CD4-positive, alpha-beta memory T cell (primary cell): Measurements from ENCODE around the gene RAP1A. TPM values are rescaled to one million over a fixed set of nuclear protein-coding genes. Genes with fewer than 3 reads are reported as not detected.

Experiments used
- CTCF ChIA-PET: fragments of 350-600 bp; sonication (Branson Sonifier 250); formaldehyde crosslinking; loops from one replicate; lab custom pipeline; 2021; ENCODE audit warnings: inconsistent platforms; ENCODE audit not compliant: partially characterized antibody; lab: Charles Lee
- POLR2A ChIA-PET: fragments of 350-600 bp; sonication (Branson Sonifier 250); formaldehyde crosslinking; loops from one replicate; lab custom pipeline; 2021; ENCODE audit not compliant: partially characterized antibody; lab: Charles Lee
- DNase-seq, 5 donors: peaks; one replicate each; pipeline versions ENCODE4 v3.0.0 to v3.0.0-alpha.2; 2020 to 2022; ENCODE audit warnings: mixed read lengths in 1 of 5
- H3K27ac ChIP-seq: one replicate; pipeline ENCODE4 v1.7.0; 2013; ENCODE audit warnings: low read depth, low read length
- H3K27me3 ChIP-seq: 2 replicates; pipeline ENCODE4 v1.7.0; 2013; ENCODE audit warnings: mild to moderate bottlenecking, low read length, moderate library complexity; ENCODE audit not compliant: insufficient read depth
- H3K36me3 ChIP-seq: 2 replicates; pipeline ENCODE4 v1.7.0; 2013; ENCODE audit warnings: mild to moderate bottlenecking, low read length, moderate library complexity; ENCODE audit not compliant: insufficient read depth
- H3K4me1 ChIP-seq: 2 replicates; pipeline ENCODE4 v1.7.0; 2013; ENCODE audit warnings: mild to moderate bottlenecking, low read length, moderate library complexity; ENCODE audit not compliant: insufficient read depth
- H3K4me3 ChIP-seq, 2 donors: one replicate each; pipeline ENCODE4 v1.7.0; 2013; ENCODE audit warnings: low read length in 2 of 2, mild to moderate bottlenecking in 1 of 2
- H3K9me3 ChIP-seq, 2 donors: one replicate each; pipeline ENCODE4 v1.7.0; 2013; ENCODE audit warnings: low read length in 2 of 2, control low read depth in 1 of 2; ENCODE audit not compliant: control insufficient read depth in 1 of 2
- H3K27ac Mint-ChIP-seq, 7 donors: one replicate each; pipeline ENCODE4 v1.8.0; 2020 to 2021; ENCODE audit warnings: mixed read lengths in 7 of 7, mild to moderate bottlenecking in 6 of 7, inconsistent platforms in 3 of 7, moderate library complexity in 3 of 7
- H3K27me3 Mint-ChIP-seq, 2 donors: one replicate each; pipeline ENCODE4 v1.8.0; 2020 to 2021; ENCODE audit warnings: mixed read lengths in 2 of 2
- H3K36me3 Mint-ChIP-seq, 2 donors: one replicate each; pipeline ENCODE4 v1.8.0; 2020 to 2021; ENCODE audit warnings: mixed read lengths in 2 of 2, inconsistent platforms in 1 of 2, mild to moderate bottlenecking in 1 of 2
- H3K4me1 Mint-ChIP-seq, 4 donors: one replicate each; pipeline ENCODE4 v1.8.0; 2020 to 2021; ENCODE audit warnings: mixed read lengths in 4 of 4, mild to moderate bottlenecking in 1 of 4
- H3K4me3 Mint-ChIP-seq, 8 donors: one replicate each; pipeline ENCODE4 v1.8.0; 2020 to 2021; ENCODE audit warnings: mixed read lengths in 8 of 8, mild to moderate bottlenecking in 7 of 8, moderate library complexity in 6 of 8, inconsistent platforms in 3 of 8
- H3K9me3 Mint-ChIP-seq, 8 donors: one replicate each; pipeline ENCODE4 v1.8.0; 2020 to 2021; ENCODE audit warnings: mixed read lengths in 8 of 8, mild to moderate bottlenecking in 5 of 8, inconsistent platforms in 3 of 8, moderate library complexity in 1 of 8
- intact Hi-C: fragments of 100-400 bp; cut with micrococcal nuclease; formaldehyde crosslinking; loops from one replicate; pipeline ENCODE4 v1.15.1; 2023
- polyA plus RNA-seq, 2 donors: library from polyadenylated mRNA; unstranded; fragments of 300-500 nt; fragmentation: Illumina TruSeq; gene quantifications; one replicate each; pipeline ENCODE4 v1.2.3, GENCODE V29; 2021
- total RNA-seq, 2 experiments: library from RNA; stranded (reverse); gene quantifications; one replicate each; pipeline ENCODE4 v1.2.3, GENCODE V29; 2021

The RAP1A gene
- total and polyA plus RNA-seq, 4 experiments from 2014 or later = 67.2 to 134 (median 108) TPM

DNA sequence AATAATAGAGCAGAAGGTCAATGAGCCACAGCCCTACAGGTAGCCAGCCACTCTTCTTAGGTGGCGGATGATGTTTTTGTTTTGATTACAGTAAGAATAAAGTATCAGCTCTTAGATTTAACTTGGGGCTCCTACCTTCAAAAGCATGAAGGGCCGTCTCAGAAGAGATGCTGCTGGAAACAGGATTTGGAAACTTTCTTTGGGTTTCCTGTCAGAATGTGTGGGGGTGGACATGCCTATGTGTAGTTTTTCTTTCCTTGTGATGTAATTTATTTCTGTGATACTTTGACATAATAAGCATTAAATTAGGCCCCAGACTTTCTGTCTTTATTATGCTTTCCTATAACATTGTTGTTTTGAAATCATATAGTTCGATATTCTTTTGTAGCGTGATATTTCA is 1.5 kb downstream of the RAP1A start:
- H3K9me3 Mint-ChIP-seq = no peaks in the 10 kb centered on the region
- peak in 3 of 5 donors; percentile 29 to 72 (median 40) for DNase-seq
- peak overlapping the region; percentile 84 for H3K27ac ChIP-seq
- peaks cover 4 to 16% of the 10 kb centered on the region in 2 donors for H3K36me3 Mint-ChIP-seq
- peaks cover 60 to 86% (median 72%) of the 10 kb centered on the region in 4 donors for H3K4me1 Mint-ChIP-seq
- ChIA-PET CTCF (interaction anchor here (2.2 to 7.3 kb wide), 2 partner anchors 28 to 113 kb away, joined by 7 to 44 read pairs; no protein-coding TSS in a partner anchor), POLR2A (interaction anchor here (1.0 to 10.8 kb wide), 15 partner anchors 9 to 149 kb away, joined by 3 to 244 read pairs (median 9); no protein-coding TSS in a partner anchor)
- intact Hi-C loops = loop anchor here (1.0 to 10.0 kb wide), 6 partner anchors 12 to 396 kb away; partner anchors contain the start of genes ADORA3, CHI3L2 and TMIGD3
- H3K4me1 ChIP-seq = peaks cover 81% of the 10 kb centered on the region
- H3K4me3 ChIP-seq = peak overlapping the region; percentile 79 to 90
- no peaks in the 10 kb centered on the region for H3K36me3 ChIP-seq
- no peaks in the 10 kb centered on the region for H3K9me3 ChIP-seq
- H3K27ac Mint-ChIP-seq = peak overlapping the region; percentile 93 to 98 (median 95)
- H3K4me3 Mint-ChIP-seq = peak overlapping the region; percentile 95 to 100 (median 98)
- H3K27me3 ChIP-seq = no peaks in the 10 kb centered on the region
- no peaks in the 10 kb centered on the region for H3K27me3 Mint-ChIP-seq

DNA sequence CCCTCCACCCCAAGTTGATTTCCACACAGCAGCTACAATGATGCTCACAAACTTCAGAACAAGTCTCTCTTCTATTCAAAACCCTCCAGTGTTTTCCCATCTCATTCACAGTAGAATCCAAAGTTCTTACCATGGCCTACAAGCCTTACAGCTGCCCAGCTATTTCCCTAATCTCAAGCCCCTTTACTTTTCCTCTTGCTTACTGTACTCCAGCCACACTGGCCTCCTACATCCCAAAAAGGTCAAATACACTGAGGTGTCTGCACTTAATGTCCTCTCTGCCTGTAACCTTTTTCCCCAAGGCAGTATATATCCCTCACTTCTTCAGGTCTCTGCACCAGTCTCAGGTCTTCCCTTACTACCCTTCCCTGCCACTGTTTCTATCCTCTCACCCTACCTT is 2.6 kb downstream of the RAP1A start:
- no peaks in the 10 kb centered on the region for H3K36me3 ChIP-seq
- Mint-ChIP-seq H3K4me1 (peaks cover 57 to 83% (median 68%) of the 10 kb centered on the region in 4 donors), H3K27me3 (no peaks in the 10 kb centered on the region), H3K4me3 (peak overlapping the region; percentile 95 to 100 (median 98)), H3K27ac (peak overlapping the region; percentile 67 to 98 (median 94)), H3K36me3 (peaks cover 4 to 16% of the 10 kb centered on the region in 2 donors), H3K9me3 (no peaks in the 10 kb centered on the region)
- ChIA-PET CTCF (interaction anchor here (1.4 to 7.3 kb wide), 4 partner anchors 18 to 146 kb away, joined by 4 to 44 read pairs (median 5); no protein-coding TSS in a partner anchor), POLR2A (interaction anchor here (0.6 to 10.8 kb wide), 7 partner anchors 20 to 150 kb away, joined by 4 to 244 read pairs (median 8); no protein-coding TSS in a partner anchor)
- peaks cover 81% of the 10 kb centered on the region for H3K4me1 ChIP-seq
- H3K27ac ChIP-seq = peak overlapping the region; percentile 84
- no peaks in the 10 kb centered on the region for H3K27me3 ChIP-seq
- no peak for DNase-seq
- peak overlapping the region; percentile 33 to 79 for H3K4me3 ChIP-seq
- intact Hi-C loops = loop anchor here (5.0 to 10.0 kb wide), 5 partner anchors 35 to 397 kb away; partner anchors contain the start of genes ADORA3, CHI3L2 and TMIGD3
- no peaks in the 10 kb centered on the region for H3K9me3 ChIP-seq

DNA sequence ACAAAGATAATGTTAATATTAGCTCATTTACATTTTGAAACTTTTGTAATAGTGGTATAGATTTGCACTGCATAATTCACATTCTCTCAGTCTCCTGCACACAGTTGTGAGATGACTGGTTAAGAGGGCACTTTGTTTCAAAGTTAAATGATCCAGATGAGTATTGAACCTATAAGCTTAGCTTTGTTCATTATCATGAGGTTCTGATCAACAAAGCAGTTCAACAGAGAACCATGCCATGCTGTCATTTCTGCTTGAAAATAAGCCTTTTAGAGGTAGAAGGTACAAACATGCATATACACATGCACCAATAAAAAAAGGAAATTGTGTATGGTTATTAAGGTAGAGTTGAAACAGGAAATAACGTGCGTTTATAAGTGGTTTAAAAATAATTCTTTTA is 4.8 kb downstream of the RAP1A start:
- CTCF ChIA-PET = interaction anchor here (0.7 to 7.3 kb wide), 6 partner anchors 14 to 116 kb away, joined by 3 to 44 read pairs (median 3); no protein-coding TSS in a partner anchor
- Mint-ChIP-seq H3K4me3 (peak overlapping the region; percentile 31 to 100 (median 67)), H3K4me1 (peaks cover 58 to 84% (median 69%) of the 10 kb centered on the region in 4 donors), H3K27me3 (no peaks in the 10 kb centered on the region), H3K9me3 (no peaks in the 10 kb centered on the region), H3K36me3 (peaks cover 4 to 20% of the 10 kb centered on the region in 2 donors), H3K27ac (peak overlapping the region; percentile 74 to 98 (median 93))
- H3K27ac ChIP-seq = peak overlapping the region; percentile 57
- H3K36me3 ChIP-seq = no peaks in the 10 kb centered on the region
- no peaks in the 10 kb centered on the region for H3K9me3 ChIP-seq
- no peaks in the 10 kb centered on the region for H3K27me3 ChIP-seq
- POLR2A ChIA-PET = interaction anchor here (0.7 to 10.8 kb wide), 9 partner anchors 8 to 126 kb away, joined by 3 to 244 read pairs (median 5); no protein-coding TSS in a partner anchor
- intact Hi-C loops = loop anchor here (5.0 to 10.0 kb wide), 5 partner anchors 33 to 400 kb away; partner anchors contain the start of genes ADORA3, CHI3L2 and TMIGD3
- DNase-seq = peak; percentile 47 to 67 (median 63)
- peaks cover 81% of the 10 kb centered on the region for H3K4me1 ChIP-seq
- H3K4me3 ChIP-seq = no peak overlapping the region

DNA sequence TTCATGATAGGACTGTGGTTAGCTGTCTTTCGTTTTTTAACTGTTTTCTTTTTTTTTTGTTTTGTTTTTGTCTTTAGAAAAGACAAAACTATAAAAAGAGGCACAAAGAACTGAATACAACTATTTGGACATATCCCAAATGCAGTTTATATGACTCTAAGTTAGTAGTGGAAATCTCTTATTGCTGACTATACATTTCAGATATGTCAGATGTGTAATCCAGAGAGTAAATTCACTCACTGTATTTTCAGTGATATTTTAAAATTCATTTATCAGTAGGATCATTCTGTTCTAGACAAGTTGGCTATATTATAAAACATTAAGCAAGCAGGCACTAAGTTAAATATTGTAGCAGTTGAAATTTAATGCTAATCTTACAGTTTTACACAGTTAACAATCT is 5.7 kb downstream of the RAP1A start:
- Mint-ChIP-seq H3K9me3 (no peaks in the 10 kb centered on the region), H3K36me3 (peaks cover 4 to 21% of the 10 kb centered on the region in 2 donors), H3K4me3 (peak overlapping the region; percentile 58 to 90 (median 70)), H3K27ac (peak overlapping the region; percentile 83 to 93 (median 91)), H3K4me1 (peaks cover 63 to 92% (median 75%) of the 10 kb centered on the region in 4 donors), H3K27me3 (no peaks in the 10 kb centered on the region)
- no peaks in the 10 kb centered on the region for H3K9me3 ChIP-seq
- peaks cover 90% of the 10 kb centered on the region for H3K4me1 ChIP-seq
- peak overlapping the region; percentile 57 for H3K27ac ChIP-seq
- H3K36me3 ChIP-seq = no peaks in the 10 kb centered on the region
- H3K27me3 ChIP-seq = no peaks in the 10 kb centered on the region
- H3K4me3 ChIP-seq = no peak overlapping the region
- ChIA-PET POLR2A (interaction anchor here (1.2 to 10.8 kb wide), 5 partner anchors 9 to 108 kb away, joined by 3 to 244 read pairs (median 4); no protein-coding TSS in a partner anchor), CTCF (interaction anchor here (0.6 to 7.3 kb wide), 4 partner anchors 21 to 668 kb away, joined by 3 to 44 read pairs (median 5); no protein-coding TSS in a partner anchor)
- intact Hi-C loops = loop anchor here (10.0 kb wide), 4 partner anchors 50 to 400 kb away; partner anchors contain the start of genes ADORA3, CHI3L2 and TMIGD3
- DNase-seq = no peak

DNA sequence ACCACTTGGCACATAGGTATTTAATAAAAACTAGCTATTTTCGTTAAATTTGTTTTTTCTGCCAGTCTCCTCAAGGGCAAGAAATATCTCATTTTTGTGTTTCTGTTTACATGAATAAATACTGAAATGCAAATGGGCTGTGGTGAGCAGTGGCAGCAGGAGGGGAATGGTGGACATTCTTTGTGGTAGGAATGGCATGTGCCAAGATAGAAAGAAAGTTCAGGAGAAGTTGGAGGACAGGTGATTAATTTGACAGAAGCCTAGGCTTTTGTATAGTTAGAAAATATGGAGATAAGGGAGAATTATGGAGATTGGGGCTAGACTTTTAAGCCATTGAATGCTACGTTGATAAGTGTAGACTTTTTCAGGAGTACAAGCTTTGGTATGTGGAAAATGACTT is 8.6 kb downstream of the RAP1A start:
- H3K4me1 ChIP-seq = peaks cover 97% of the 10 kb centered on the region
- H3K27me3 Mint-ChIP-seq = no peaks in the 10 kb centered on the region
- CTCF ChIA-PET = interaction anchor here (0.8 to 4.5 kb wide), 2 partner anchors 72 to 120 kb away, joined by 3 to 20 read pairs; no protein-coding TSS in a partner anchor

DNA sequence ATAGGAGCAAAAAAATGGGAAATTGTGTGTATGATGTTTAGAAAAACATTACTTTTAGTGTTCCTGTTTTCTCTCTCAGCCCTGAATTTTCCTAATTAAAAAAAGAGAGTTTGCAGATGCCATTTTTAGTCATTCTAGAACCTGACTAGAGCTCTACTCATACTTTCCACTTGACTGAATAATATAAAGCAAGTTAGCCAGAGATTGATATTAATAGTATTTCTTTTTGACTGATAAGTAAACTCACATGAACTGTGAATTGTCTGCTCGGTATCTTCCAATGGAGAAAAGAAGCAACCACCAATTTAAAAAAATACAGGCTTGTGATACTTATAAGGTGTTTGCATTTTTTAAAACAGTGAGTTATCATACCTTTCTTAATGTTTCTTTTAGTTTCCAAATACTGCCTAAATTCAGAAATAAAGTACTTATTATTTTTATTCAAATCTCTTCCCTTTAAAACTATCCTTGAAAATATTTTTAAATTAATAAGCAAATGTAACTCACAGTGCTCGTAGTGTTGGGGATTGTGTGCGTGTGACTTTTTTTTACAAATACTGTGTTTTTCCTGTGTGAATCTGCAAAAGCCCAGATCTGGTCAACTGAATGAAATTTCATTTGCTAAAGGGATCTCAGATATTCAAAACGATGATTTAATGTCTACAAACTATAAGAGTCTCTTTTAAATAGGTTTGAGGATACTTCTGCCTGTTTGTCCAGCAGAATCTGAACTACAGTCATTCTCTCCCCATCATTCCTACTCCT is 9.8 kb downstream of the RAP1A start:
- H3K27ac Mint-ChIP-seq = peak overlapping the region; percentile 19 to 86 (median 59)
- POLR2A ChIA-PET = interaction anchor here (0.9 to 4.4 kb wide), 7 partner anchors 9 to 121 kb away, joined by 3 to 19 read pairs (median 5); partner anchors contain the start of gene RAP1A
- peaks cover 5 to 16% of the 10 kb centered on the region in 2 donors for H3K36me3 Mint-ChIP-seq
- DNase-seq = no peak
- Histone ChIP-seq H3K4me3 (no peak overlapping the region), H3K27ac (peak overlapping the region; percentile 28), H3K9me3 (no peaks in the 10 kb centered on the region), H3K4me1 (peaks cover 95% of the 10 kb centered on the region), H3K27me3 (no peaks in the 10 kb centered on the region), H3K36me3 (no peaks in the 10 kb centered on the region)
- H3K9me3 Mint-ChIP-seq = no peaks in the 10 kb centered on the region
- H3K4me3 Mint-ChIP-seq = peak overlapping the region; percentile 40 to 79 (median 63)
- intact Hi-C loops = loop anchor here (10.0 kb wide), 4 partner anchors 55 to 405 kb away; partner anchors contain the start of genes ADORA3, CHI3L2 and TMIGD3
- peaks cover 67 to 90% (median 79%) of the 10 kb centered on the region in 4 donors for H3K4me1 Mint-ChIP-seq
- H3K27me3 Mint-ChIP-seq = no peaks in the 10 kb centered on the region
- CTCF ChIA-PET = interaction anchor here (0.6 to 4.5 kb wide), 2 partner anchors 85 to 121 kb away, joined by 3 to 20 read pairs; no protein-coding TSS in a partner anchor

More for the DNA sequence above, 8.6 kb downstream of the RAP1A start:
- peak overlapping the region; percentile 20 for H3K27ac ChIP-seq
- H3K4me3 ChIP-seq = peak overlapping the region in 1 of 2 donors; percentile 1
- intact Hi-C loops = loop anchor here (10.0 kb wide), 4 partner anchors 53 to 403 kb away; partner anchors contain the start of genes ADORA3, CHI3L2 and TMIGD3
- H3K9me3 ChIP-seq = no peaks in the 10 kb centered on the region
- H3K9me3 Mint-ChIP-seq = no peaks in the 10 kb centered on the region
- H3K4me3 Mint-ChIP-seq = peak overlapping the region; percentile 13 to 88 (median 70)
- no peak for DNase-seq
- POLR2A ChIA-PET = interaction anchor here (0.6 to 4.4 kb wide), 8 partner anchors 8 to 120 kb away, joined by 3 to 19 read pairs (median 6); partner anchors contain the start of gene RAP1A
- no peaks in the 10 kb centered on the region for H3K36me3 ChIP-seq
- H3K27me3 ChIP-seq = no peaks in the 10 kb centered on the region
- peak overlapping the region; percentile 25 to 91 (median 83) for H3K27ac Mint-ChIP-seq
- peaks cover 4 to 15% of the 10 kb centered on the region in 2 donors for H3K36me3 Mint-ChIP-seq
- peaks cover 70 to 92% (median 81%) of the 10 kb centered on the region in 4 donors for H3K4me1 Mint-ChIP-seq
